HEK293 (cell line): ENCODE measurements around the gene PWP1.

Source experiments
- GLI2 ChIP-seq: fragments of 450-650 bp; formaldehyde crosslinking; IDR thresholded peaks from 2 replicates; pipeline ENCODE4; 2017; ENCODE audit warnings: missing biosample characterization, missing genetic modification characterization, low read depth, borderline replicate concordance
- GLIS1 ChIP-seq: fragments of 450-650 bp; formaldehyde crosslinking; IDR thresholded peaks from 2 replicates; pipeline ENCODE4 v1.5.1; 2016; ENCODE audit warnings: missing biosample characterization, missing genetic modification characterization
- KLF1 ChIP-seq: fragments of 450-650 bp; formaldehyde crosslinking; IDR thresholded peaks from 2 replicates; pipeline ENCODE4 v1.5.1; 2016; ENCODE audit warnings: missing biosample characterization, missing genetic modification characterization
- ZBTB21 ChIP-seq: fragments of 450-650 bp; formaldehyde crosslinking; IDR thresholded peaks from 2 replicates; pipeline ENCODE4 v1.5.1; 2017; ENCODE audit warnings: missing biosample characterization, missing genetic modification characterization
- ZFHX2 ChIP-seq: fragments of 450-650 bp; formaldehyde crosslinking; conservative IDR thresholded peaks from 2 replicates; pipeline ENCODE4 v1.5.1; 2016; ENCODE audit warnings: missing biosample characterization, missing genetic modification characterization
- ZIC2 ChIP-seq: fragments of 450-650 bp; formaldehyde crosslinking; IDR thresholded peaks from 2 replicates; pipeline ENCODE4 v1.5.1; 2016; ENCODE audit warnings: missing biosample characterization, missing genetic modification characterization
- ZNF184 ChIP-seq: fragments of 450-650 bp; IDR thresholded peaks from 2 replicates; pipeline ENCODE4 v1.5.1; 2018; ENCODE audit warnings: missing biosample characterization, mild to moderate bottlenecking, missing genetic modification characterization
- ZNF223 ChIP-seq: fragments of 450-650 bp; formaldehyde crosslinking; IDR thresholded peaks from 2 replicates; pipeline ENCODE4 v1.5.1; 2016; ENCODE audit warnings: missing biosample characterization, missing genetic modification characterization
- ZNF292 ChIP-seq: fragments of 450-650 bp; formaldehyde crosslinking; IDR thresholded peaks from 2 replicates; pipeline ENCODE4 v1.5.1; 2016; ENCODE audit warnings: low read depth, missing biosample characterization, missing genetic modification characterization, borderline replicate concordance
- ZNF510 ChIP-seq: fragments of 450-650 bp; formaldehyde crosslinking; IDR thresholded peaks from 2 replicates; pipeline ENCODE4 v1.5.1; 2018; ENCODE audit warnings: mild to moderate bottlenecking, missing genetic modification characterization, missing biosample characterization; ENCODE audit not compliant: insufficient replicate concordance
- ZNF530 ChIP-seq: fragments of 450-650 bp; formaldehyde crosslinking; IDR thresholded peaks from 2 replicates; pipeline ENCODE4 v1.5.1; 2016; ENCODE audit warnings: low read depth, missing biosample characterization, missing genetic modification characterization
- ZNF544 ChIP-seq: fragments of 450-650 bp; formaldehyde crosslinking; IDR thresholded peaks from 2 replicates; pipeline ENCODE4 v1.5.0; 2017; ENCODE audit warnings: missing biosample characterization, missing genetic modification characterization
- ZNF629 ChIP-seq: fragments of 450-650 bp; formaldehyde crosslinking; IDR thresholded peaks from 2 replicates; pipeline ENCODE4 v1.5.1; 2017; ENCODE audit warnings: missing biosample characterization, missing genetic modification characterization
- ZNF785 ChIP-seq: fragments of 450-650 bp; formaldehyde crosslinking; IDR thresholded peaks from 2 replicates; pipeline ENCODE4 v1.5.1; 2016; ENCODE audit warnings: missing biosample characterization, missing genetic modification characterization
- TF ChIP-seq, protein P1 (sequence below): fragments of 450-650 bp; formaldehyde crosslinking; IDR thresholded peaks from 2 replicates; pipeline ENCODE4 v1.5.1; 2017; ENCODE audit warnings: missing biosample characterization, missing genetic modification characterization
- TF ChIP-seq, protein P2 (sequence below): fragments of 450-650 bp; formaldehyde crosslinking; IDR thresholded peaks from 2 replicates; pipeline ENCODE4 v1.5.1; 2016; ENCODE audit warnings: missing biosample characterization, missing genetic modification characterization
- TF ChIP-seq, protein P3 (sequence below): fragments of 450-650 bp; formaldehyde crosslinking; IDR thresholded peaks from 2 replicates; pipeline ENCODE4 v1.5.1; 2016; ENCODE audit warnings: missing biosample characterization, missing genetic modification characterization
- TF ChIP-seq, protein P4 (sequence below): fragments of 450-650 bp; formaldehyde crosslinking; conservative IDR thresholded peaks from 2 replicates; pipeline ENCODE4 v1.5.1; 2016; ENCODE audit warnings: low read depth, missing biosample characterization, missing genetic modification characterization
- TF ChIP-seq, protein P5 (sequence below): fragments of 450-650 bp; formaldehyde crosslinking; IDR thresholded peaks from 2 replicates; pipeline ENCODE4 v1.5.1; 2017; ENCODE audit warnings: missing biosample characterization, missing genetic modification characterization
- TF ChIP-seq, protein P6 (sequence below): sonication (generic); formaldehyde crosslinking; IDR thresholded peaks from 2 replicates; pipeline ENCODE4 v1.8.1; 2022; ENCODE audit warnings: mild to moderate bottlenecking, moderate library complexity, missing genetic modification reagents
- TF ChIP-seq, protein P7 (sequence below): fragments of 450-650 bp; formaldehyde crosslinking; IDR thresholded peaks from 2 replicates; pipeline ENCODE4 v1.5.1; 2016; ENCODE audit warnings: missing biosample characterization, missing genetic modification characterization

Gene PWP1

DNA sequence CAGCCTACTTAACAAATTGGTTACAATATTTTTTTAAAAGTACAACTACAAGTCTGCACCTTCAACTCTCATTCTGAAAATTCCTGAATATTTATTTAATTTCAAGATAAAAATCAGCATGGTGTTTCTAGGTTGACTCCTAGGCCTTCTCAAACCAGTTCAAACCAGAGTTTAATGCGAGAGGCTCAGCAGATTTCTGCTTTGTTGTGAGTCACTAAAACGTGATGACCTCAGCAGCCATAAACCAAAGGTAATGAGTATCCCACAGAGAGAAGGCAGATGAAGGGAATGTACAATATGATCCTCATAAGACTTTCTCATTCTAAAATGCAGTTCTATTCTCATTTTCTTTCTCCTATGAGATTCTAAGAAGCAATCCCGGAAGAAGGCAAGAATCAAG, 73.8 kb downstream of the PWP1 start (continued):
- TF ChIP-seq, protein P1, sequence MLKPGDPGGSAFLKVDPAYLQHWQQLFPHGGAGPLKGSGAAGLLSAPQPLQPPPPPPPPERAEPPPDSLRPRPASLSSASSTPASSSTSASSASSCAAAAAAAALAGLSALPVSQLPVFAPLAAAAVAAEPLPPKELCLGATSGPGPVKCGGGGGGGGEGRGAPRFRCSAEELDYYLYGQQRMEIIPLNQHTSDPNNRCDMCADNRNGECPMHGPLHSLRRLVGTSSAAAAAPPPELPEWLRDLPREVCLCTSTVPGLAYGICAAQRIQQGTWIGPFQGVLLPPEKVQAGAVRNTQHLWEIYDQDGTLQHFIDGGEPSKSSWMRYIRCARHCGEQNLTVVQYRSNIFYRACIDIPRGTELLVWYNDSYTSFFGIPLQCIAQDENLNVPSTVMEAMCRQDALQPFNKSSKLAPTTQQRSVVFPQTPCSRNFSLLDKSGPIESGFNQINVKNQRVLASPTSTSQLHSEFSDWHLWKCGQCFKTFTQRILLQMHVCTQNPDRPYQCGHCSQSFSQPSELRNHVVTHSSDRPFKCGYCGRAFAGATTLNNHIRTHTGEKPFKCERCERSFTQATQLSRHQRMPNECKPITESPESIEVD (tag by site-specific recombination): peak; percentile 87
- TF ChIP-seq, protein P2, sequence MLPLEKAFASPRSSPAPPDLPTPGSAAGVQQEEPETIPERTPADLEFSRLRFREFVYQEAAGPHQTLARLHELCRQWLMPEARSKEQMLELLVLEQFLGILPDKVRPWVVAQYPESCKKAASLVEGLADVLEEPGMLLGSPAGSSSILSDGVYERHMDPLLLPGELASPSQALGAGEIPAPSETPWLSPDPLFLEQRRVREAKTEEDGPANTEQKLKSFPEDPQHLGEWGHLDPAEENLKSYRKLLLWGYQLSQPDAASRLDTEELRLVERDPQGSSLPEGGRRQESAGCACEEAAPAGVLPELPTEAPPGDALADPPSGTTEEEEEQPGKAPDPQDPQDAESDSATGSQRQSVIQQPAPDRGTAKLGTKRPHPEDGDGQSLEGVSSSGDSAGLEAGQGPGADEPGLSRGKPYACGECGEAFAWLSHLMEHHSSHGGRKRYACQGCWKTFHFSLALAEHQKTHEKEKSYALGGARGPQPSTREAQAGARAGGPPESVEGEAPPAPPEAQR (tag by site-specific recombination): no peak
- TF ChIP-seq ZNF544: no peak
- peak; percentile 42; the same call in 1 of the 2 replicates for TF ChIP-seq GLIS1 (tag by site-specific recombination)
- TF ChIP-seq, protein P3, sequence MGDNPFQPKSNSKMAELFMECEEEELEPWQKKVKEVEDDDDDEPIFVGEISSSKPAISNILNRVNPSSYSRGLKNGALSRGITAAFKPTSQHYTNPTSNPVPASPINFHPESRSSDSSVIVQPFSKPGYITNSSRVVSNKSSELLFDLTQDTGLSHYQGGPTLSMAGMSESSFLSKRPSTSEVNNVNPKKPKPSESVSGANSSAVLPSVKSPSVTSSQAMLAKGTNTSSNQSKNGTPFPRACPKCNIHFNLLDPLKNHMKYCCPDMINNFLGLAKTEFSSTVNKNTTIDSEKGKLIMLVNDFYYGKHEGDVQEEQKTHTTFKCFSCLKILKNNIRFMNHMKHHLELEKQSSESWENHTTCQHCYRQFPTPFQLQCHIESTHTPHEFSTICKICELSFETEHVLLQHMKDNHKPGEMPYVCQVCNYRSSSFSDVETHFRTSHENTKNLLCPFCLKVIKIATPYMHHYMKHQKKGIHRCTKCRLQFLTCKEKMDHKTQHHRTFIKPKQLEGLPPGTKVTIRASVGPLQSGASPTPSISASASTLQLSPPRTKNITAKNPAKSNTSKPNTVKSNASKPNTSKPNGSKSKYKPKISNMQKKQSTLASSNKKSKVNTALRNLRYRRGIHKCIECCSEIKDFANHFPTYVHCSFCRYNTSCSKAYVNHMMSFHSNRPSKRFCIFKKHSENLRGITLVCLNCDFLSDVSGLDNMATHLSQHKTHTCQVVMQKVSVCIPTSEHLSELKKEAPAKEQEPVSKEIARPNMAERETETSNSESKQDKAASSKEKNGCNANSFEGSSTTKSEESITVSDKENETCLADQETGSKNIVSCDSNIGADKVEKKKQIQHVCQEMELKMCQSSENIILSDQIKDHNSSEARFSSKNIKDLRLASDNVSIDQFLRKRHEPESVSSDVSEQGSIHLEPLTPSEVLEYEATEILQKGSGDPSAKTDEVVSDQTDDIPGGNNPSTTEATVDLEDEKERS (tag by site-specific recombination): no peak
- TF ChIP-seq ZNF629: peak; percentile 93
- TF ChIP-seq ZNF223 (tag by site-specific recombination): no peak
- TF ChIP-seq KLF1: no peak
- TF ChIP-seq ZNF510 (tag by site-specific recombination): no peak
- TF ChIP-seq ZIC2 (tag by site-specific recombination): peak; percentile 52; the same call in 1 of the 2 replicates
- TF ChIP-seq, protein P4, sequence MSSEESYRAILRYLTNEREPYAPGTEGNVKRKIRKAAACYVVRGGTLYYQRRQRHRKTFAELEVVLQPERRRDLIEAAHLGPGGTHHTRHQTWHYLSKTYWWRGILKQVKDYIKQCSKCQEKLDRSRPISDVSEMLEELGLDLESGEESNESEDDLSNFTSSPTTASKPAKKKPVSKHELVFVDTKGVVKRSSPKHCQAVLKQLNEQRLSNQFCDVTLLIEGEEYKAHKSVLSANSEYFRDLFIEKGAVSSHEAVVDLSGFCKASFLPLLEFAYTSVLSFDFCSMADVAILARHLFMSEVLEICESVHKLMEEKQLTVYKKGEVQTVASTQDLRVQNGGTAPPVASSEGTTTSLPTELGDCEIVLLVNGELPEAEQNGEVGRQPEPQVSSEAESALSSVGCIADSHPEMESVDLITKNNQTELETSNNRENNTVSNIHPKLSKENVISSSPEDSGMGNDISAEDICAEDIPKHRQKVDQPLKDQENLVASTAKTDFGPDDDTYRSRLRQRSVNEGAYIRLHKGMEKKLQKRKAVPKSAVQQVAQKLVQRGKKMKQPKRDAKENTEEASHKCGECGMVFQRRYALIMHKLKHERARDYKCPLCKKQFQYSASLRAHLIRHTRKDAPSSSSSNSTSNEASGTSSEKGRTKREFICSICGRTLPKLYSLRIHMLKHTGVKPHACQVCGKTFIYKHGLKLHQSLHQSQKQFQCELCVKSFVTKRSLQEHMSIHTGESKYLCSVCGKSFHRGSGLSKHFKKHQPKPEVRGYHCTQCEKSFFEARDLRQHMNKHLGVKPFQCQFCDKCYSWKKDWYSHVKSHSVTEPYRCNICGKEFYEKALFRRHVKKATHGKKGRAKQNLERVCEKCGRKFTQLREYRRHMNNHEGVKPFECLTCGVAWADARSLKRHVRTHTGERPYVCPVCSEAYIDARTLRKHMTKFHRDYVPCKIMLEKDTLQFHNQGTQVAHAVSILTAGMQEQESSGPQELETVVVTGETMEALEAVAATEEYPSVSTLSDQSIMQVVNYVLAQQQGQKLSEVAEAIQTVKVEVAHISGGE (tag by site-specific recombination): 0 out of 2 replicates have a peak, but pooled peaks have one; percentile 4
- TF ChIP-seq ZNF785: no peak
- TF ChIP-seq ZFHX2 (tag by site-specific recombination): no peak
- TF ChIP-seq, protein P5, sequence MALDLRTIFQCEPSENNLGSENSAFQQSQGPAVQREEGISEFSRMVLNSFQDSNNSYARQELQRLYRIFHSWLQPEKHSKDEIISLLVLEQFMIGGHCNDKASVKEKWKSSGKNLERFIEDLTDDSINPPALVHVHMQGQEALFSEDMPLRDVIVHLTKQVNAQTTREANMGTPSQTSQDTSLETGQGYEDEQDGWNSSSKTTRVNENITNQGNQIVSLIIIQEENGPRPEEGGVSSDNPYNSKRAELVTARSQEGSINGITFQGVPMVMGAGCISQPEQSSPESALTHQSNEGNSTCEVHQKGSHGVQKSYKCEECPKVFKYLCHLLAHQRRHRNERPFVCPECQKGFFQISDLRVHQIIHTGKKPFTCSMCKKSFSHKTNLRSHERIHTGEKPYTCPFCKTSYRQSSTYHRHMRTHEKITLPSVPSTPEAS (tag by site-specific recombination): no peak
- TF ChIP-seq ZNF184 (tag by site-specific recombination): peak; percentile 87
- no peak for TF ChIP-seq GLI2 (tag by site-specific recombination)
- TF ChIP-seq, protein P6, sequence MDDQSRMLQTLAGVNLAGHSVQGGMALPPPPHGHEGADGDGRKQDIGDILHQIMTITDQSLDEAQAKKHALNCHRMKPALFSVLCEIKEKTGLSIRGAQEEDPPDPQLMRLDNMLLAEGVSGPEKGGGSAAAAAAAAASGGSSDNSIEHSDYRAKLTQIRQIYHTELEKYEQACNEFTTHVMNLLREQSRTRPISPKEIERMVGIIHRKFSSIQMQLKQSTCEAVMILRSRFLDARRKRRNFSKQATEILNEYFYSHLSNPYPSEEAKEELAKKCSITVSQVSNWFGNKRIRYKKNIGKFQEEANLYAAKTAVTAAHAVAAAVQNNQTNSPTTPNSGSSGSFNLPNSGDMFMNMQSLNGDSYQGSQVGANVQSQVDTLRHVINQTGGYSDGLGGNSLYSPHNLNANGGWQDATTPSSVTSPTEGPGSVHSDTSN (CRISPR knock-in tag): no peak
- TF ChIP-seq, protein P7, sequence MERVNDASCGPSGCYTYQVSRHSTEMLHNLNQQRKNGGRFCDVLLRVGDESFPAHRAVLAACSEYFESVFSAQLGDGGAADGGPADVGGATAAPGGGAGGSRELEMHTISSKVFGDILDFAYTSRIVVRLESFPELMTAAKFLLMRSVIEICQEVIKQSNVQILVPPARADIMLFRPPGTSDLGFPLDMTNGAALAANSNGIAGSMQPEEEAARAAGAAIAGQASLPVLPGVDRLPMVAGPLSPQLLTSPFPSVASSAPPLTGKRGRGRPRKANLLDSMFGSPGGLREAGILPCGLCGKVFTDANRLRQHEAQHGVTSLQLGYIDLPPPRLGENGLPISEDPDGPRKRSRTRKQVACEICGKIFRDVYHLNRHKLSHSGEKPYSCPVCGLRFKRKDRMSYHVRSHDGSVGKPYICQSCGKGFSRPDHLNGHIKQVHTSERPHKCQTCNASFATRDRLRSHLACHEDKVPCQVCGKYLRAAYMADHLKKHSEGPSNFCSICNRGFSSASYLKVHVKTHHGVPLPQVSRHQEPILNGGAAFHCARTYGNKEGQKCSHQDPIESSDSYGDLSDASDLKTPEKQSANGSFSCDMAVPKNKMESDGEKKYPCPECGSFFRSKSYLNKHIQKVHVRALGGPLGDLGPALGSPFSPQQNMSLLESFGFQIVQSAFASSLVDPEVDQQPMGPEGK (tag by site-specific recombination): no peak
- TF ChIP-seq ZBTB21: peak; percentile 78
- no peak for TF ChIP-seq ZNF530 (tag by site-specific recombination)
- no peak for TF ChIP-seq ZNF292 (tag by site-specific recombination)
